ENCODE results near the gene NLRP7. TPM values are rescaled to one million over a fixed set of nuclear protein-coding genes. Genes with fewer than 3 reads are reported as not detected.
"Not testable (repeated sequence)": the region's sequence is repeated elsewhere in the genome, so short reads cannot be mapped to it uniquely, and the experiment has no call there.

The NLRP7 gene
- total and polyA plus RNA-seq, 2 donors (not counting 3 experiments of a cell fraction or from before 2014, with no cell fraction given): not detected

DNA sequence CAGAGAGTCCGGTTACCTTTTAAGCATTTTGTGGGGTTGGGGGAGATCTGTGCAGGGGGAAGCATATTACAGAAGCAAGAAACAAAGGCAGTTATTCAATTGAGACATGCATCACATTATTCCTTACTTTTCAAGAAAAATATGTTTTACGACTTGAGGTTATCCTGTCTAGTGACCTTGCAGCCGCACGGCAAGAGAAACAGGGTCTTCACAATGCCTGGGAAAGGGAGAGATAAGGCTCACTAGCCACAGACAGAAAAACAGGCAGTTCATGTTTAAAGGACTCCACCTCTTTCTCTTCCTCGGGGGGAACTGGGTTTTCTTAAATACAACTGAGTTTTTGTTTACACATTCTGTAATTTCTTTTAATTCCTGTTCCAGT, 41.9 kb downstream of the NLRP7 start:
- Histone ChIP-seq H4K20me1 (replicated peaks; ENCODE audit: control insufficient read depth, extremely low read depth, insufficient read depth, low read length) (no peaks in the 10 kb centered on the region), H3K4me1 (ENCODE audit: control insufficient read depth, extremely low read depth, insufficient read depth, low read length) (no peaks in the 10 kb centered on the region), H3K79me2 (ENCODE audit: control insufficient read depth, insufficient read depth, low read length) (no peaks in the 10 kb centered on the region), H3K9me3 (replicated peaks; ENCODE audit: control insufficient read depth, insufficient read depth, low read length) (no peaks in the 10 kb centered on the region), H3K4me2 (ENCODE audit: insufficient read depth, low read length) (no peak overlapping the region), H3K27ac (ENCODE audit: insufficient read depth, low read depth, low read length) (no peak overlapping the region), H2AFZ (ENCODE audit: low read depth, low read length) (no peak overlapping the region), H3K9ac (replicated peaks; ENCODE audit: extremely low read depth, insufficient read depth, low read length) (no peak overlapping the region), H3K9me1 (replicated peaks; ENCODE audit: control insufficient read depth, extremely low read depth, insufficient read depth, low read length) (no peaks in the 10 kb centered on the region), H3K36me3 (ENCODE audit: control insufficient read depth in 2 of 2, extremely low read depth in 1 of 2, insufficient read depth in 2 of 2, low read length in 2 of 2) (no peaks in the 10 kb centered on the region), H3K27me3 (ENCODE audit: control insufficient read depth in 2 of 2, insufficient read depth in 2 of 2, low read length in 2 of 2) (no peaks in the 10 kb centered on the region), H3K4me3 (replicated peaks in 1 of 3; ENCODE audit: insufficient read depth in 1 of 3, low read depth in 1 of 3, low read length in 3 of 3) (no peak overlapping the region)
- TF ChIP-seq, protein P1, sequence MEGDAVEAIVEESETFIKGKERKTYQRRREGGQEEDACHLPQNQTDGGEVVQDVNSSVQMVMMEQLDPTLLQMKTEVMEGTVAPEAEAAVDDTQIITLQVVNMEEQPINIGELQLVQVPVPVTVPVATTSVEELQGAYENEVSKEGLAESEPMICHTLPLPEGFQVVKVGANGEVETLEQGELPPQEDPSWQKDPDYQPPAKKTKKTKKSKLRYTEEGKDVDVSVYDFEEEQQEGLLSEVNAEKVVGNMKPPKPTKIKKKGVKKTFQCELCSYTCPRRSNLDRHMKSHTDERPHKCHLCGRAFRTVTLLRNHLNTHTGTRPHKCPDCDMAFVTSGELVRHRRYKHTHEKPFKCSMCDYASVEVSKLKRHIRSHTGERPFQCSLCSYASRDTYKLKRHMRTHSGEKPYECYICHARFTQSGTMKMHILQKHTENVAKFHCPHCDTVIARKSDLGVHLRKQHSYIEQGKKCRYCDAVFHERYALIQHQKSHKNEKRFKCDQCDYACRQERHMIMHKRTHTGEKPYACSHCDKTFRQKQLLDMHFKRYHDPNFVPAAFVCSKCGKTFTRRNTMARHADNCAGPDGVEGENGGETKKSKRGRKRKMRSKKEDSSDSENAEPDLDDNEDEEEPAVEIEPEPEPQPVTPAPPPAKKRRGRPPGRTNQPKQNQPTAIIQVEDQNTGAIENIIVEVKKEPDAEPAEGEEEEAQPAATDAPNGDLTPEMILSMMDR (IDR thresholded peaks at IDR 0.05; ENCODE audit: extremely low read depth in 1 of 2, insufficient read depth in 1 of 2, low read depth in 1 of 2, low read length in 2 of 2): no peak
- no peak for TF ChIP-seq JUN (IDR thresholded peaks at IDR 0.05; ENCODE audit: borderline replicate concordance, insufficient read depth, insufficient read length, low read depth)
- TF ChIP-seq GATA2 (IDR thresholded peaks at IDR 0.05; ENCODE audit: insufficient read depth, insufficient read length, low read depth, low read length): no peak
- no peak for TF ChIP-seq EZH2 (IDR thresholded peaks at IDR 0.05; ENCODE audit: borderline replicate concordance, low read depth, low read length, severe bottlenecking)
- no peak for TF ChIP-seq POLR2AphosphoS5 (IDR thresholded peaks at IDR 0.05; ENCODE audit: insufficient read depth, low read depth, low read length)
- TF ChIP-seq FOS (IDR thresholded peaks at IDR 0.05; ENCODE audit: borderline replicate concordance, insufficient read depth, low read length): no peak
- TF ChIP-seq, protein P2, sequence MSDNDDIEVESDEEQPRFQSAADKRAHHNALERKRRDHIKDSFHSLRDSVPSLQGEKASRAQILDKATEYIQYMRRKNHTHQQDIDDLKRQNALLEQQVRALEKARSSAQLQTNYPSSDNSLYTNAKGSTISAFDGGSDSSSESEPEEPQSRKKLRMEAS (IDR thresholded peaks at IDR 0.05; ENCODE audit: insufficient read depth, insufficient read length): no peak
- no peak for TF ChIP-seq POLR2A (IDR thresholded peaks at IDR 0.05; ENCODE audit: low read depth, low read length)
- TF ChIP-seq MYC (IDR thresholded peaks at IDR 0.05; ENCODE audit: low read depth, low read length): no peak
- CTCF ChIA-PET: interaction anchor here (1.1 kb wide), 1 partner anchor 24 kb away, joined by 3 read pairs; no protein-coding TSS in a partner anchor
- dilution Hi-C loops (cut with MboI; ENCODE audit: extremely low pct_ligation_motif_present, low sequenced_read_pairs): no loop called here
- BruUV-seq (replicated peaks): no TSS peak
- FAIRE-seq (no peak), DNase-seq (ENCODE audit: low read depth, low spot score) (peak; percentile 77)
- intact Hi-C loops (cut with micrococcal nuclease): no loop called here
- POLR2A ChIA-PET: no interaction called here

DNA sequence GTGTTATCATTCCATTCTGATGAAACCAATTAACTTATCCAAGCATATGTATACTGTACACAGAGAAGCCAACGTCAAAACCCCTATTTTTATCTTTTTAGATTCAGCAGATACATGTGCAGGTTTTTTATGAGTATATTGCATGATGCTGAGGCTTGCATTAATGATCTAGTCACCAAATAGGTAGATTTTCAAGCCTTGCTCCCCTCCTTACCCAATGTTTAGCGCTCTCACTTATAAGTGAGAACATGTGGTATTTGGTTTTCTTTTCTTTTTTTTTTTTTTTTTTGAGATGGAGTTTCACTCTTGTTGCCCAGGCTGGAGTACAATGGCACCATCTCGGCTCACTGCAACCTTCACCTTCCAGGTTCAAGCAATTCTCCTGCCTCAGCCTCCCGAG, 43.1 kb downstream of the NLRP7 start:
- H3K9me1 ChIP-seq (replicated peaks; ENCODE audit: control insufficient read depth, extremely low read depth, insufficient read depth, low read length); H3K4me2 ChIP-seq (ENCODE audit: insufficient read depth, low read length); H3K4me3 ChIP-seq (replicated peaks in 1 of 3; ENCODE audit: insufficient read depth in 1 of 3, low read depth in 1 of 3, low read length in 3 of 3); BruUV-seq (replicated peaks); H4K20me1 ChIP-seq (replicated peaks; ENCODE audit: control insufficient read depth, extremely low read depth, insufficient read depth, low read length); H3K27ac ChIP-seq (ENCODE audit: insufficient read depth, low read depth, low read length); intact Hi-C loops (cut with micrococcal nuclease); H3K27me3 ChIP-seq (ENCODE audit: control insufficient read depth in 2 of 2, insufficient read depth in 2 of 2, low read length in 2 of 2); DNase-seq (ENCODE audit: low read depth, low spot score); H3K79me2 ChIP-seq (ENCODE audit: control insufficient read depth, insufficient read depth, low read length); dilution Hi-C loops (cut with MboI; ENCODE audit: extremely low pct_ligation_motif_present, low sequenced_read_pairs); H3K9me3 ChIP-seq (replicated peaks; ENCODE audit: control insufficient read depth, insufficient read depth, low read length); FAIRE-seq; H3K36me3 ChIP-seq (ENCODE audit: control insufficient read depth in 2 of 2, extremely low read depth in 1 of 2, insufficient read depth in 2 of 2, low read length in 2 of 2); H2AFZ ChIP-seq (ENCODE audit: low read depth, low read length); H3K4me1 ChIP-seq (ENCODE audit: control insufficient read depth, extremely low read depth, insufficient read depth, low read length); H3K9ac ChIP-seq (replicated peaks; ENCODE audit: extremely low read depth, insufficient read depth, low read length); CTCF ChIA-PET; POLR2A ChIA-PET: not testable (repeated sequence)
